Endothelial cell of umbilical vein (primary cell): ENCODE results near the gene DPH6.

Source experiments
- CTCF ChIP-seq, 2 donors: IDR thresholded peaks; 1 replicate in 1 of 2; 2 replicates in 1 of 2; pipeline ENCODE4 v1.5.1; 2011; ENCODE audit warnings: low read length in 2 of 2, mild to moderate bottlenecking in 2 of 2, moderate library complexity in 2 of 2, control low read depth in 1 of 2, inconsistent platforms in 1 of 2, low read depth in 1 of 2; ENCODE audit not compliant: insufficient read depth in 1 of 2; ENCODE audit errors: extremely low read depth in 1 of 2
- EZH2 ChIP-seq: IDR thresholded peaks from 2 replicates; pipeline ENCODE4 v1.6.1; 2012; ENCODE audit warnings: borderline replicate concordance, low read depth, mild to moderate bottlenecking, moderate library complexity, low read length, inconsistent platforms; ENCODE audit not compliant: severe bottlenecking
- JUN ChIP-seq: IDR thresholded peaks from 2 replicates; pipeline ENCODE4 v1.6.1; 2011; ENCODE audit warnings: borderline replicate concordance, low read depth; ENCODE audit not compliant: insufficient read length, insufficient read depth
- MAX ChIP-seq: IDR thresholded peaks from 2 replicates; pipeline ENCODE4 v1.6.1; 2011; ENCODE audit not compliant: insufficient read depth, insufficient read length
- POLR2AphosphoS5 ChIP-seq: IDR thresholded peaks from 2 replicates; pipeline ENCODE4 v1.6.1; 2012; ENCODE audit warnings: low read depth, mild to moderate bottlenecking, control low read depth, low read length, moderate library complexity; ENCODE audit not compliant: insufficient read depth

- TF ChIP-seq MAX (no peak), JUN (no peak), CTCF (IDR thresholded peaks at IDR 0.05; ENCODE audit: extremely low read depth in 1 of 2, insufficient read depth in 1 of 2, low read depth in 1 of 2, low read length in 2 of 2) (no peak), EZH2 (no peak), POLR2AphosphoS5 (no peak)
These were observed 9.3 kb upstream of the DPH6 start for GRCh38 chr15:35555244-35555643.
